HG02885 (cell line): Measurements from ENCODE around the gene SPATA2.

Experiments used
- ATAC-seq: cut with Tn5 transposase; IDR thresholded peaks from one replicate; pipeline ENCODE4 v1.9.1; 2021; ENCODE audit warnings: mild to moderate bottlenecking; ENCODE audit not compliant: unreplicated experiment, poor library complexity

Gene SPATA2

DNA sequence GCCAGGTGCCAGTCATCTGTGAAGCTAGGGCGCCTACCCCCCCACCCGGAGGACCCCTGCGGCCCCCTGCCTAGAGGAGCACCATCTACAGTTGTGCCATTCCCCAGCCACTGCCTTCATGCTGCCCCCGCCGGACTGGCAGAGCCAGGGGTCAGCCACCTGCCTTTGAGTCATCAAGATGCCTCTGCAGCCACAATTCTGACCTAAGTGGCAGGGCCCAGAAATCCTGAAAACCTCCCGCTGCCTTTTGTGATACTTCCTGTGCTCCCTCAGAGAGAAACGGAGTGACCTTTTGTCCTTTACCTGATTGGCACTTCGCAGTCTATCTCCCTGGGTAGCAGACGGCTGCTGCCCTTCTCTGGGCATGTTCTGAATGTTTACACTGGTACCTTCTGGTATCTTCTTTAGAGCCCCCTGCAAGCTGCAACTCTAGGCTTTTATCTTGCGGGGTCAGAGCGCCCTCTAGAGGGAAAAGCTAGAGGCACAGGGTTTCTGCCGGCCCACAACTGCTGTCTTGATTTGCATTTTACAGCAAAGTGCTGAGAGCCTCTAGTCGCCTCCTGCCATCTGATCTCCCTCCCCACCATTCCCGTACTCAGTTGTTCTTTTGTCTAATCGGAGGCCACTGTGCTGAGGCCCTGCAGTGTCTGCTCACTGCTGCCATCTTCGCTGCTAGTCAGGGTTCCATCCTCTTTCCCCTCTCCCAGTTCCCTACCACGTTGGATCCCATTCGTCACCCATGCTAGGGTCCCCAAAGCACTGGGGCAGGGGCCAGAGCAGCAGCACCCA lies 26.9 kb downstream of the SPATA2 start:
- ATAC-seq = no peak

DNA sequence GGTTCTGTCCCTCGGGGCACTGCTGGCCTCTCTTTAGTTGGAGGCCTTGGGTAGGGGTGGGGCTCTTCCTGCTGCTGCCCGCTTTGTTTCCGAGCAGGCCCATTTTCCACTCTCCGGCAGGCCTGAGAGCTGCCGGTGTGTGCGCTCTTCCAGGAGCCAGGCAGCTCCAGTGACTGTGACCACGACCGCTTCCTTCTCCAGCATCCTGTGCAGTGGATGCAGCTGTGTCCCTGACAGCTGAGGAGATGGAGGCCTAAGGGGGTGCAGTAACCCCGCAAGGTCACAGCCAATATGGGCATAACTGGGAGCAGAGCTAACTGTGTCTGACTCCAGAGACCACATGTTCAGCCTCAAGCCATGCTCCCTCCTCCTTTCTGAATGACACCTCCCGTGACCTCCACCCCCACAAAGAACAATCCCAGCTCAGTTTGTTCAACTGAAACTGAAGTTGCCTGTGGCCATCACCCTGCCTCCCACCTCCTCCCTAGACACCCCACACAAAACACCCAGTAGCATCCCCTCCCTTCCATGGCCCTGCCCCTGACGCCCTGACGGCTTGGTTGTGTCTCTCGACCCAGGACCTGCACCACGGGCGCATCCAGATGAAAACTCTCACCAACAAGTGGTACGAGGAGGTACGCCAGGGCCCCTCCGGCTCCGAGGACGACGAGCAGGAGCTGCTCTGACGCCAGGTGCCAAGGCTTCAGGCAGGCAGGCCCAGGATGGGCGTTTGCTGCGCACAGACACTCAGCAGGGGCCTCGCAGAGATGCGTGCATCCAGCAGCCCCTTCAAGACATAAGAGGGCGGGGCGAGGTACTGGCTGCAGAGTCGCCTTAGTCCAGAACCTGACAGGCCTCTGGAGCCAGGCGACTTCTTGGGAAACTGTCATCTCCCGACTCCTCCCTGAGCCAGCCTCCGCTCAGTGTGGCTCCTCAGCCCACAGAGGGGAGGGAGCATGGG lies 27.8 kb downstream of the SPATA2 start:
- ATAC-seq = no peak

DNA sequence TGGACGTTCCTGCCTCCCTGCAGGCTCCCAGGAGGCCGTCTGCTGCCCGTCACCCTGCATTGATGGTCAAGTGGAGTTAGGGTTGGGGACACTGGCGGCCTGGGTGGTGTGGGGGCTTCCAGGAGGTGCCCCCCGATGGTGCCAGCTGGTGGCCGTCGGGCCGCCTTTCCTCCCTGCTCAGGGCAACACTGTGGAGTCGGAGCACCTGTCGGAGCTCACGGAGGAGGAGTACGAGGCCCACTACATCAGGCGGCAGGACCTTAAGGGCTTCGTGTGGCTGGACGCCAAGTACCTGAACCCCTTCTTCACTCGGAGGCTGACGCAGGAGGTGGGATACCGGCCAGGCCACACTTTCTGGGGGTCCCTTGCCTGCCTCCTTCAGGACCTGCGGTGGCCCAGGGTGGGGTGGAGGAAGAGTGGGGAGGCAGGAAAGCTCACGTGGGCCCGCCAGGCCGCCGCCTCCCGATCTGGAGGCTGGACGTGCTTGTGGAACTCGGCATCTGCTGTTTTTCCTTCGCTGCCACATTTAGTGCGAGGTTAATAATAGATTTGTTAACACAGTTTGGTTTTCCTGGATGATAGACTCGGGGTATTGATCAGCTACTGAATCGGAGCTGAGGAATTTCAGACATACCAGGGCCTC lies 28.6 kb downstream of the SPATA2 start:
- ATAC-seq = no peak

DNA sequence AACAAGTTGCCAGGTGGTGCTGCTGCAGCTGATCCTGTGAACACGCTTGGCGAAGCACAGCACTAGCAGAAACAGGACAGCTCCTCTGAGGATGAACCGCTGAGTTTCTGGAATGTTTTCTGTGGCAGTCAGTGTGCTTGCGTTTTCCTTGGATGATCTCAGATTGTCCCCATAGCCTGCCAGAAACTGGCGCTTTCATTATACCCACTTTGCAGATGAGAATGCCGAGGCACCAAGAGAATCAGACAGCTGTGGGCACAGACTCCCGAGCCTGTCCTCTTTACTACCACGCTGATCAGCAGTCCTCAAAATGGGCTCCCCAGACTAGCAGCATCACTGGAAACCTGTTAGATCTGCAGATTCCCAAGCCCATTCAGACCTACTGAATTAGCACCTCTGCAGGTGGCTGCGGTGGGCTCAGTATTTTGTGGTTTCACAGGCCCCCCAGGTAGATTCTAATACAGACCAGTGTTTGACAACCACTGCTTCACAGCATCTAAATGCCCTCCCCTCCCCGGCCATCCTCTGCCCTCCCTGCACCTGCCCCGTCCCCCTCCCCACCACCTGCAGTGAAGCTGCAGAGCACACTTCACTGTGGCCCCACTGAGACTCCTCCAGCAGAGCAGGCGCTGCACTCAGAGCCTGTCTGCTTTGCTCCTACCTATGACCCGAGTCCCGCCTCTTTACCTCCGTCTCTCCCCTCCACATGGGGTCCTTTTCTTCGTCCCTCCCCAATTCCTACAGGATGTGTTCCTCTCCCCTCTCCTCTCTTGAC lies 29.6 kb downstream of the SPATA2 start:
- no peak for ATAC-seq

DNA sequence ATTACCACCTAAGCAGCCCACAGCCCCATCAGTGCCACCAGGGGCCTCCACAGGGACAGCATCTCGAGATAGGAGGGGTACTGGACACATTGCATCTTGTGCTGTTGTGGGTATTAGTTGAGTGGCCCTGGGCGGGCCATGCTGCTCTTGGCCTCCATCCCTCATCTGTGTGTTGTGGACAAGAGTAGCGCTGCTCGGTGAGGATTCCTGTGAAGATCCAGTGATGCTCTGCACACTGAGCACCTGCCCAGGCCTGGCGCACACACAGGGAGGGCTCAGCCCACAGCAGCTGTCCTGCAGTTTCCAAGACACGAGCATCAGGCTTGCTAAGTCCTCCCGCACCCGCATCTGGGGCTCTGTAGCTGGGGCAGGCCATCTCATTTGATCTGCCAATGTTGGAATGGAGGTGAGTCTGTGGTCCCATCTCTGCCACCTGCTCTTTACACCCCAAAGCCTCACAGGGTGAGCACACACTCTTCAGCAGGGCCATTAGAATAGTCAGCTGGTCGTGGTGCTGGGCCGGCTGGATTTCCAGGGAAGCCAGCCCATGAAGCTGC lies 32.0 kb downstream of the SPATA2 start:
- ATAC-seq = no peak

DNA sequence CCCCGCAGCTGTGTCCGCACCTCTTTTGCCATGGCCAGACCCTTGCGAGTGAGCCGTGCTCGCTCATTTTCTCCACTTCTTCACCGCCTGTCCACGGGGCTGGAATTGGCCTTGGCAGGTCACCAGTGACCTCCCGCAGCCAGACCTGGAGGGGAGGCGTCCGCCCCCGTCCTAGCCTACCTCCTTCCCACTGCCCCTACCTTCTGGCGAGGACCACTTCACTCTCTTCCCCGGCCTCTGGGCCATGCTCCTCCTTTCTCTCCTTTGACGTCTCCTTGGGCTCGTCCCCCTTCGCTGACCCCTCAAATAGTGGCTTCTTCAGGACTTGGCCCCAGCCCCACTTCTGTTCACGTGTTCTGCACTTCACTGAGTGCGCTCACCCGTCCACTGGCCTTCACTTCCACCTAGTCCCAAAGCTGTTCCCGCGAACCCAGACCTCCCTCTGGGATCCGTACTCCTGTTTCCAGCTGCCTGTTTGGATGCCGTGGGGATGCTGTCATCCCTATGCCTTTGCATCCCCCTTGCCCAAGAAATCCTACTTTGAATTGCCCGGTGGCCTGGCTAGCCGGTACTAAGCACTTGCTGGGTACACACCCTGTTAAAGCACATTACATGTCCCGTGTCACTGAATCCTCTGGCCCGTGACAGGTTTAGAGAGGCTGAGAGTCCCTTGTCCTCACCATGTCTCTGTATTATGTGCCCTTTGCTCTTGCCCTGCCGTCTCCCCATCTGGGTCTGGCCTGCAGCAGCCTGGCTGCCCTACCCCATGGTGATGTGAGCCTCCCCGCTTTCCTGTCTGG lies 33.0 kb downstream of the SPATA2 start:
- ATAC-seq = no peak

DNA sequence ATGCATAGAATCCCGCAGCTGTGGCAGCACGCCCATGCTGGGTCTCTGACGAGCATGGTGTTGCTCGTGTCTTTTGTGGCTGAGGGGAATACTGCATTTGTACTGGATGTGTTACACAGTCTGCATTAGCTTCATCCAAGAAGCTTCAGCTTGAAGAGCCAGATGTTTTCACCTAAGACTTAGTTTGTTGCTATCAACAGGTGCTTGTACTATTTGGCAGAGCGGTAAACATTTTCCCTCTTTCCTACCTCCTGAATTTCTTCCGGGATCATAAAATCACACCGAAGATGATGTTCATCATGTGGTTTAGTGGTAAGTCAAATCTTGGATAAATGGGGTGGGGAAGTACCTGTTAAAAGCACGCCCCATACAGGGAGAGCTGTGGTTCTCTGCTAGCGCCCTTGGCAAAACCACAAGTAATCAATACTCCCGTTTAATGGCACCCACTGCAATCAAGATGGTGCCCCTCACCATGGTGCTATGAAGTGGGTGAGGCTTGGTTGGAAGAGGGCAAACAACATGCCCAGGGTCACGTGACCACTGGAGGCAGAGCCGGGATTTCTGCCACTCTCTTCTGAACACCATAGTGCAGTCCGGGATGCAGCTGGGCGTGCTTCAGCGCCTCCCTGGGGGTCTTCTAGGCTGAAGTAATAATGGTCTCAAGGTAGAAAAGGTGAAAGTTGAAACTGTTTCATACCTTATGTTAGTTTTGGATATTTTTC lies 34.4 kb downstream of the SPATA2 start:
- ATAC-seq = no peak

DNA sequence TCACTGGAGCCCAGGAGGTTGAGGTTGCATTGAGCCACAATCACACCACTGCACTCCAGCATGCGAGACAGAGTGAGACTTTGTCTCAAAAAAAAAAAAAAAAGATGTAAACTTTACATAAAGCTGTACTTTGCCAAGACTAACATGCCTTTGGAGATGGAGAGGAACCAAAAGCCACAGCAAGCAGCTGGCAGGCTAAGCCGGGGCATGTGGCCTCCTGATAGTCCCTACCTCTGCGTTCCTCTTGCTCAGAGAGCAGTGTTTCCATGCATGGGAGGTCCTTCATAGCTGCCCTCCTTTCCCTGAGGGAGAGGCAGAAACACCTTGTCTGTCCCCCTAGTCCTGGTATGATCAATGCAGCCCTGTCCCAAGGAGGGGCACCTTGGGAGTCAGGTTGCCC lies 35.2 kb downstream of the SPATA2 start:
- ATAC-seq = no peak

DNA sequence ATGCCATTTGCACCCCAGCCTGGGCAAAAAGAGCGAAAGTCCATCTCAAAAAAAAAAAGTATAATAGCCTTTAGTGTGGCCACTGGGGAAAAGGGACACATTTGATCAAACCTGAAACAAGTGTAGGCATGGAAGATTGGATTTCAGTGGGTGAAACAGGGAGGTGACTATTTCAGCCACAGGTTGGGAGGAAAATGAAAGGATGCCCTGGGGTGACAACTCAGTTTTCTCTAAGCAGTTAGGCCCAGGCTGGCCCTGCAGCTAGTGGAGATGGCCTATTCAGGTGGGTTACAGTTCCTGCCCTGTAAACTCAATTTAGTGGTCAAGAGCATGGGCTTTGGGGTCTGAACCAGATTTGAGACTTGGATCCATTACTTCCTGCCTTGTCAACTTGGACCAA lies 36.4 kb downstream of the SPATA2 start:
- ATAC-seq = no peak

DNA sequence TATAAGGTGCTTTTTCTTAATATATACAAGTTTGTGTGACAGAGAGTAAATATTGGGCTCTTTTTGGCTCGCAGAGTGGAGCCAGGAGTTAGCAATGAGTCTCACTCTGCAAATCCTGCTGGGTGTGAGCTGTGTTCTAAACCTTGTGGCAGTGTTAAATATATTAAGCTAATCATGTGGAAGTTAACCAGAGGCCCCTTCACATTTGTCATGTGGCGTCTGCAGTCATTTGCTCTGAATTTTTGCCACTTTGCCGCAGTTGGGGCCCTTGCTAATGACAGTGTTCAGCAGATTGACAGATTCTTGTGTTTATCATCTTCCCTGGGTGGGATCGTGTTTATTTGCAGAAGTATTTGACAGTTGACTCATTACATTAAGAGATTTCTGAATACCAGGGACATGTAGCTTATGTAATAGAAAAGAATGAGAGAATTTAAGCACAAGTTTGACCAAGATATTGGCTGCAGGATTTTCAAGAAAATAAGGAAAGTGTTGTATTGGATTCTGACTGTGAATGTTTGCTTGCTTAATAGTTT lies 37.9 kb downstream of the SPATA2 start:
- ATAC-seq = no peak

DNA sequence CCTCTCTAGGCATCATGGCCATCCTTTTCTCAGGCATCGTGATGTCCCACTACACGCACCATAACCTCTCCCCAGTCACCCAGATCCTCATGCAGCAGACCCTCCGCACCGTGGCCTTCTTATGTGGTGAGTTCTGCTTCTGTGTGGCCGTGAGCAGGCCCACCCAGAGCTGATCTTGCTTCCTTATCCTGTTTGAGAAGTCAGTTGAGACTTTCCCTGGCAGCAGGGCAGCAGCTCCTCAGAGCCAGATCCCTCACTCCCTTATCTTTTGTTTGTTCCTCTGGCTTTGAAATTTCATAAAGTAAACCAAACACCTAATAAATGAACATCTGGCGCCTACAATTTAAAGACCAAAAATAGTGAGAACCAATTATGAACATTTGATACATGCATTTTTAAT lies 40.6 kb downstream of the SPATA2 start:
- no peak for ATAC-seq

DNA sequence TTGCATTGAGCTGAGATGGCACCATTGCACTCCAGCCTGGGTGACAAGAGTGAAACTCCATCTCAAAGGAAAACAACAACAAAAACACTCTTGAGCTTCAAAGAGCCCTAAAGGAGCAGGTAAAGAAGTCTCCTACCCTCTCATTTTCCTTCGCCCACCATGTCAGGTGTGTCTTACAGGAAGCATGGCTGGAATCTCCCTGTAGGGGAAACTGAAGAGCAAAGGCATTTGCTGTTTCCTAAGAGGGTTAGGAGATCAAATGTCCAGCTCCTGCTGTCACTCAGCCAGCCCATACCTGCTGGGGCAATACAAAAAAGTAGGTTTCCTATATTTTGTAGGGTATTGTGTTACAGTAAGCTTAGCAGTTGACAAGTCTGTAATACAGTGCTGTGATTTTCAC lies 43.3 kb downstream of the SPATA2 start:
- no peak for ATAC-seq

DNA sequence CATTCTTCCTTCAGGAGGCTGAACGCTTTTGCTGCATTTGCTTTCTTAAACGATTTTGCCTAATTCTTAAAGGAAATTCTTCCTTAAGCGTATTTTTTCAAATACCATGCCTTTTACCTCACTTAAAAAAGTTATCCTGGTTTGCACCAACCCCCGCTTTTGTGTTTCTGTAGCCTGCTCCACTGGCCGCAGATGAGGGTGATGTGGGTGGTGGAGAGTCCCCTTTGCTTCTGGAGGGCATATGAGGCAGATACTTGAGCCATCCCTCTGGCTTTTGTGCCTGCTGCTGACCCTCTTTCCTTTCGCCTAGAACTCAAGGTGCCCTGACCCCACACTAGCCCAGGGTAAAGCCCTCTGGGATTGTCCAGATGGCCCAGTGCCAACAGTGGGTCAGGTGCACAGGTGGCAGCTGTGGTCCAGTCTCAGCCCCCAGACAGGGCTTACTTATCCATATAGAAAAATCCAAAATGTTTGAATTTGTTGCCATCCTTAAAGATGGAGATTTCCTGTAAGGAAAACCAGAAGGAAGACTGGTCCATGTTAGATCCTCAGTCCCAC lies 43.9 kb downstream of the SPATA2 start:
- no peak for ATAC-seq

DNA sequence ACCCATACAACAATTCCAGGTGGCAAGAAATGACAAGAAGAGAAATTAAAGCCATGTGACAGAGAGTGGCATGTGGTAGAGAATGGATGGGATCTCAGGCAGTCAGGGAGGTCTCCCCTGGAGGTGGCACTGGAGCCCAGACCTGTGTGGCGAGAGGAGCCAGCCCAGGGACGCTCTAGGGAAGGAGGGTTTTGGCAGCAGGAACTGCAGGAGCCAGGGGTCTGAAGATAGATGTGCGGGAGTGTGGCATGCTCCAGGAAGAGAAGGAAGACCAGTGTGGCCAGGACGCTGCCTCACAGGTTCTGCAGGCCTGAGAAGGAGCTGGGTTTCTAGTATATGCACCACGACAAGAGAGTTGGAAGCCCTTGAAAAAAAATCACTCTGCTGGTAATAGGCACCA lies 45.1 kb downstream of the SPATA2 start:
- ATAC-seq = no peak

DNA sequence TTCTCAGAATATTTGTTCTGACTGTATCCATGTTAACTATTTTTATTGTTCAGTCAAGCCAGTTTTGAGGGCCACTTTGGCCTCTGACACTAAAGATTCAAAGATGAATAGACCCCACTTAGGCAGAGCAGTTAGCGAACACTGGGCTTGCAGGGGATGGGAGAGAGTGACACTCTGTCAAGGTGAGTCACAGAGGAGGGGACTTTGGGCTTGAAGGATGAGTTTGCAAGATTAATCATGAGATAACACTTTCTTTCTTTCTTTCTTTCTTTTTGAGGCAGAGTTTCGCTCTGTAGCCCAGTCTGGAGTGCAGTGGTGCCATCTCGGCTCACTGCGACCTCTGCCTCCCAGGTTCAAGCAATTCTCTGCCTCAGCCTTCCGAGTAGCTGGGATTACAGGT lies 46.4 kb downstream of the SPATA2 start:
- ATAC-seq = no peak

DNA sequence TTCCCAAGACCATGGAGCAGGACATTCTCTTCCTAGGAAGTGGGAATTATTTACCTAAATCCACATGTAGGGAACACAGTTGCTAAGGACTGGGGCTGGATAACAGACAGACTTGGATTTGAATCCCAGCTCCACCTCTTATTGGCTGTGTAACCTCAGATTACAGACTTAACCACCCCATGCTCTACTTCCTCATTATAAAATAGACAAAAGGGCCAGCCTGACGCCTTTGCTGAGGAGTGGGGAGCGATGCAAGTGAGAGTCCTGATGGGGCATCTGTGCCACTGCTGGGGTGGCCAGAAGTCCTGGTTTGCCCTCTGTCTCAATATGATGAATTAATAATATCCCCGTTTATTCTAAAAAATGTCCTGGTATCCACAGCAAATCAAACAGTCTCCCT lies 46.8 kb downstream of the SPATA2 start:
- ATAC-seq = no peak

DNA sequence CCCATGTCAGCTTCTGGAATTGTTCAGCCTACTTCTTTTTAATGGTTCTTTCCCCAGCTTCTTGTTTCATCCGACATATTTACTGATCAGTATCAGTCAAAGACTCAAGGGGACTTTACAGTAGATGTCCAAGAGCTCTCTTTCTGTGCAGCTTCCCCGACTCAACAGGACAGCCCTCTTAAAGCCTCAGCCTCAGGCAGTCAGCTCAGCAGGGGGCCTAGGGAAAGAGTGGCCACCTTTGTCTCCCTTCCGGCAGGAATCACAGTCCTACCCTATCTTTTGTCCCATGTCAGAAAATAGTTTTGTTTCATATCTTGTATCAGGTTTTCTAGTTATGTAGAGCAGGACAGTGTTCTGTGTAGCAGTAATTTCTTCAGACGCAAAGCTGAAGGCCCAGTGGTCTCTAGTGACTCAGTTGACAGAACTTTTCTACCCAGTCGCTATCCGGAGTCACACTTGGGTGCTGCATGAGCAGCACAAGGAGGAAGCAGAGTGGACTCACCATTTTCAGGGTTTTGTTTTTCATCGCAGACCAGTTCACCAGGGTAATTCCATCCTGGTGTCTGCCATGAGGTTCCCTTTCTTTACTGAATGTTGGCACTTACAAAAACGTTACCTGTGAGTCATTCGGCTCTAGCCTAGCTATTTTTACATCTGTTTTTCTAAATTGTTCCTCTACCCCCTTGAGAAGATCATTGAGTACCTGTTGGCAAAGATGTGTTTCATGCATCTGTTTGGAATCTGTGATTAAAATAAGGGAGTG lies 47.7 kb downstream of the SPATA2 start:
- ATAC-seq = no peak
